Activated T-helper 1 cell treated with anti-CD3 and anti-CD28 coated beads, Interleukin-2, amount 50 U/mL, for 16 hours (primary cell): ENCODE measurements around the gene UCHL5.

Source experiments
- DNase-seq, 2 donors: peaks; one replicate each; pipeline ENCODE4 v3.0.0-alpha.2; 2020; ENCODE audit warnings: low read depth in 1 of 2, low spot score in 1 of 2

UCHL5 gene

DNA sequence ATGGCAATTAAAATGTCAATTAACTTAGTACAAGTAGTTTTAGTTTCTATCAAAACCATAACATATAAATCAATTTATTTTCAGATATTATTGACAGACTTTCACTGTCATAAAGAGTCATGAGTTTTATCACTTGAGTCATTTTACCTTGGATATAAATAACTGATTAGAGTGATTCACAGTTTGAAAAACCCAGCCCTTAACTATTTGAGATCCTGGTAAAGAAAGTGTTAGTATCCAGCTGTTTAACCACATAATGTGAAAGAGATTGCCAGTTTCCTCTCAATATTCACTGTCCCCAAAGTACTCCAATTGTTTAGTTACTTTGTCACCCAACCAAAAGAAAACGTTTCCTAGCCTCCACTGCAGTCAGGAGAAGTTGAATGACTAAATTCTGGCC, 91.3 kb downstream of the UCHL5 start:
- no peak for DNase-seq

DNA sequence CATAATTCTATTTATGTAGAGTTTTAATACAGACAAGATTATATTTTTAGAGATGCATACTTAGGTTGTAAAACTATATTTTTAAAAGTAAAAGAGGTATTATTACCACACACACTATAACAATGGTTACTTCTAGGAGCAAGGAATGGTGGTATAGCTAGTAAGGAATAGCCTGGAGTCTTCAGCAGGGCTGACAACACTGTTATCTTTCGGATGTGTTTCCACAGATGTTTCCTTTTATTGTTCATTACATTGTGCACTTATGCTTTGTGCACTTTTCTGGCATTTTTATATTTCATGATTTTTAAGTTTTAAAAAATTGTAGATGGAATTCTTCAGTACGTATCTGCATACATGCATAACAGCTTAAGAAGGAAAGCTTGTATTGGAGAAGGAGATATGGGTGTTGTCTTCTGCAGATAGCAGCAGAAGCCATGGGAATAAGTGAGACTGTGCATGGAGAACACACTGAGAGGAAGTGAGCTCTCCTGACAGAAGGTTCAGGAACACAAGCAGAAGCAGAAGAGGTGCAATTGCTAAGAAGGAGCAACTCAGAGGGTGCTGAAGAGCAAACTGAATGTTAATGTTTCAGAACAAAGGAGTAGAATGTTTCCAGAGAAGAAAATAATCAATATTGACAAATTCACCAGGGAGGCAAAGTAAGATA, 91.8 kb downstream of the UCHL5 start:
- DNase-seq, result no peak

DNA sequence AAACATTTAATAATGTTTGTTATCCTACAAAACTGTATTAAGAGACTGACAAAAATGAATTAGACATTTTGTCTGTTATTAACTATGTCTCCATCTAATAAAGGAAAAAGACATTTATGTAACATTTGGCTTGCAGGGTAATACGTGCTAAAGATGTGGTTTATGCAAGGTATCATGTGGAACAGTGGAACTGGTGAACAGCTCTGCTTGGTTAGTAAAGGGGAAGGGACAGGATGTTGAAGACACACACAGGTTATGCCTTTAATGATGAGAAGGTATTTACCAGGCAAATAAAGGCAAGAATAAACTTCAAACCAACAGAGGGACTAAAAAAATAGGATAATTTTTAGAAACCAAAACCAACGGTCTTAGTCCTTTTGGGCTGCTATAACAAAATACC, 93.1 kb downstream of the UCHL5 start:
- DNase-seq, result no peak

DNA sequence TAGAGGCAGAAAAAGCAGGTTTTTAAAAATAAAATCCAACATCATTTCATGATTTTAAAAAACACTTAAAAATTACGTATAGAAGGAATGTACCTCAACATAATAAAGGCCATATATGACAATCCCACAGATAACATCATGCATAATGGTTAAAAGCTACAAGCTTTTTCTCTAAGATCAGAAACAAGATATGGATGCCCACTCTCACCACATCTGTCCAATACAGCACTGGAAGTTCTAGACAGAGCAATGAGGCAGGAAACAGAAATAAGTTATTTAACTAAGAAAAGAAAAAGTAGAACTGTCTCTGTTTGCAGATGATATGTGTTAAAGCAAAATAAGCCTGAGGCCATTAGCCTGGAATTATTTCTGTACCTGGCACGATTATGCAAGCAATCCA, 96.3 kb downstream of the UCHL5 start:
- no peak for DNase-seq
